ENCODE measurements around the gene RILPL2.
"Not testable (repeated sequence)": the region's sequence is repeated elsewhere in the genome, so short reads cannot be mapped to it uniquely, and the experiment has no call there.

RILPL2 gene

DNA sequence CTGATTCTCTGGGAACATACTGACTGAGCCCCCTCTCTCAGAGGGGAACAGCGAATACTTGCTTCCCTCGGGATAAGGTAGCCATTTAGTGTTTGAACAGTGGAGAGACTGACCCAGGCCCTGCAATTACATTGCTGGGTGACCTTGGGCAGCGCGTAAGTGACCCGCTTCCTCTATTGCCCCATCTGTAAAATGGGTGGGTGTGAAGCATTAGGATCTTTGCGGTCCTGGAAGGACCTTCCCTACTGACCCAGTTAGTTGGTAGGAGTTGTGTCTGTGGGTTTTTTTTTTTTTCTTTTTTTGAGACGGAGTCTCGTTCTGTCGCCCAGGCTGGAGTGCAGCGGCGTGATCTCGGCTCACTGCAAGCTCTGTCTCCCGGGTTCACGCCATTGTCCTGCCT is 53.8 kb downstream of the RILPL2 start:
- no peak for DNase-seq (ENCODE audit: low read depth)

DNA sequence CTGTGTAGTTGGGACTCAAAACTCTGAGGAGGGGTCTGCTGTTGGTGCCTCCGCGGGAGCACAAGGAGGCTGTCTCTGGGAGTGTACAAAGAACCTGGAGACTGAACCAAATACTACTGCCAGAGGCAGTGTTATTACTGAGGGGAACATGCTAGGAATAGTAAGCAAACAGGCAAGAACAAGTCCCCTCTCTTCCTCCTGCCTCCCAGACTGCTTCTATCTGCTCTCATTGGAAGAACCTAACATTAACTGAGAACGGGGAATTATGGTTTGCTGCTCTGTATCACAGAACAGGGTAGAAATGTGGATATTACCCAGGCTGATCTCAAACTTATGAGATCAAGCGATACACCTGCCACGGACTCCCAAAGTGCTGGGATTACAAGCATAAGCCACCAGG is 57.1 kb downstream of the RILPL2 start:
- DNase-seq (ENCODE audit: low read depth), result no peak

DNA sequence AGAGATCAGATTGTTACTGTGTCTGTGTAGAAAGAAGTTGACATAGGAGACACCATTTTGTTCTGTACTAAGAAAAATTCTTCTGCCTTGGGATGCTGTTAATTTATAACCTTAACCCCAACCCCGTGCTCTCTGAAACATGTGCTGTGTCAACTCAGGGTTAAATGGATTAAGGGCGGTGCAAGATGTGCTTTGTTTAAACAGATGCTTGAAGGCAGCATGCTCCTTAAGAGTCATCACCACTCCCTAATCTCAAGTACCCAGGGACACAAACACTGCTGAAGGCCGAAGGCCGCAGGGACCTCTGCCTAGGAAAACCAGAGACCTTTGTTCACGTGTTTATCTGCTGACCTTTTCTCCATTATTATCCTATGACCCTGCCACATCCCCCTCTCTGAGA is 64.1 kb downstream of the RILPL2 start:
- not testable (repeated sequence) for DNase-seq (ENCODE audit: low read depth)

- DNase-seq (ENCODE audit: low read depth), result not testable (repeated sequence)
Measured at GRCh38 chr12:123371667-123372368, 64.7 kb downstream of the RILPL2 start.

GRCh38 chr12:123369229-123369628 is 67.3 kb downstream of the RILPL2 start:
- no peak for DNase-seq (ENCODE audit: low read depth)

- DNase-seq (ENCODE audit: low read depth), result not testable (repeated sequence)
Measured at GRCh38 chr12:123368431-123368830, 68.1 kb downstream of the RILPL2 start.

- DNase-seq (ENCODE audit: low read depth), result no peak
Measured at GRCh38 chr12:123367511-123367910, 69.0 kb downstream of the RILPL2 start.
